Measurements from ENCODE around the gene PSD2. TPM values are rescaled to one million over a fixed set of nuclear protein-coding genes. Genes with fewer than 3 reads are reported as not detected.

The PSD2 gene
- polyA plus RNA-seq, 4 donors, result 1.6 to 2.4 (median 2.1) TPM

Other genes with a start within 250 kb of the PSD2 start
- gene UBE2D2, start 234.5 kb upstream of the PSD2 start, polyA plus RNA-seq (ENCODE audit: insufficient read length in 4 of 4), result 100 to 1,000 TPM; 153 to 209 (median 197) TPM
- 100 to 1,000 TPM; 219 to 241 (median 229) TPM for gene CXXC5, start 147.5 kb upstream of the PSD2 start, polyA plus RNA-seq (ENCODE audit: insufficient read length in 4 of 4)
- gene NRG2, start 247.5 kb downstream of the PSD2 start, polyA plus RNA-seq (ENCODE audit: insufficient read length in 4 of 4), result 1 to 10 TPM; 1.3 to 1.6 (median 1.3) TPM